Muscle layer of duodenum (tissue), 2 donors: Measurements from ENCODE around the gene ARSB.
"Not testable (repeated sequence)": the region's sequence is repeated elsewhere in the genome, so short reads cannot be mapped to it uniquely, and the experiment has no call there.

Experiments used
- H3K27ac ChIP-seq: one replicate; pipeline ENCODE4 v1.7.0; 2013; ENCODE audit warnings: mild to moderate bottlenecking, low read length
- H3K27me3 ChIP-seq: one replicate; pipeline ENCODE4 v1.7.0; 2013; ENCODE audit warnings: low read depth, mild to moderate bottlenecking, control low read depth, low read length
- H3K36me3 ChIP-seq, 2 donors: one replicate each; pipeline ENCODE4 v1.7.0; 2013; ENCODE audit warnings: low read length in 2 of 2, control low read depth in 1 of 2, mild to moderate bottlenecking in 1 of 2; ENCODE audit not compliant: insufficient read depth in 2 of 2, control insufficient read depth in 1 of 2
- H3K4me1 ChIP-seq, 2 donors: one replicate each; pipeline ENCODE4 v1.7.0; 2013; ENCODE audit warnings: low read length in 2 of 2, mild to moderate bottlenecking in 2 of 2, control low read depth in 1 of 2, moderate library complexity in 1 of 2; ENCODE audit not compliant: insufficient read depth in 2 of 2, control insufficient read depth in 1 of 2
- H3K4me3 ChIP-seq, 2 donors: one replicate each; pipeline ENCODE4 v1.7.0; 2013; ENCODE audit warnings: low read length in 2 of 2, low read depth in 1 of 2, mild to moderate bottlenecking in 1 of 2
- H3K9me3 ChIP-seq, 2 donors: one replicate each; pipeline ENCODE4 v1.7.0; 2013; ENCODE audit warnings: low read length in 2 of 2, control low read depth in 1 of 2, mild to moderate bottlenecking in 1 of 2; ENCODE audit not compliant: control insufficient read depth in 1 of 2
- donor health status: healthy.

Gene ARSB

DNA sequence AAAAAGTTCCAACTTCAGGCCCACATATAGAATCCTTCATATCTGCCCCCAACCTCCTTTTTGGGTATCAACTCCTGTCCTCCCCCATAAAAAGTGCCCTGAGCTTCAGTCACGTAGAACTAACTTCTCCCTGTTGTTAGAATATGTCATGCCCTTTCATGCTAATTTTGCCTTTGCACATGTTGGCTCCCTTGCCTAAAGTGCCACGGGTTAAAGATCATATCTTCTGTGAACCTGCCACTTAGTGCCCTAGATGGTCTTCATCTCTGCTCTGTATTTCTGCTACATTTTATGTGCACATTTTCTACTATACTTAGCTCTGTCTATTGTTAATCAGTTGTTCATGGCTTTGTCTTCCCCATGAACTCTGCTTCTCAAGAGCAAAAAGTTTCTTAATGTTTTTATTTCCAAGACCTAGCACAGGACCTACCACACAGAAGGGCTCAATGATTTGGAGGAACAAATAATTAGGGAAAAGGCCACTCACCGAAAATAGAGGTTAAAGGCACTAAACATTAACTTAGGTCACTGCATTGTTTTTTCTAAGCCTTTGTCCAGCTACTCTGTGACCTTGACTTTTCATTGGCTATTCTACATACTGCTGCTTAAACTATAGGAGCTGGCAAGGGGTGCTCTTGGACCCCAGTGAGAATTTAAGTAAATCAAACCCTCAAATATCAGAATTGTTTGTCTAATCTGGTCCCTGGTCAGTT, 94.3 kb downstream of the ARSB start:
- Histone ChIP-seq H3K9me3 (no peaks in the 10 kb centered on the region), H3K27me3 (no peaks in the 10 kb centered on the region), H3K4me1 (peaks cover 7 to 17% of the 10 kb centered on the region in 2 donors), H3K27ac (no peak overlapping the region), H3K4me3 (no peak overlapping the region), H3K36me3 (no peaks in the 10 kb centered on the region)

DNA sequence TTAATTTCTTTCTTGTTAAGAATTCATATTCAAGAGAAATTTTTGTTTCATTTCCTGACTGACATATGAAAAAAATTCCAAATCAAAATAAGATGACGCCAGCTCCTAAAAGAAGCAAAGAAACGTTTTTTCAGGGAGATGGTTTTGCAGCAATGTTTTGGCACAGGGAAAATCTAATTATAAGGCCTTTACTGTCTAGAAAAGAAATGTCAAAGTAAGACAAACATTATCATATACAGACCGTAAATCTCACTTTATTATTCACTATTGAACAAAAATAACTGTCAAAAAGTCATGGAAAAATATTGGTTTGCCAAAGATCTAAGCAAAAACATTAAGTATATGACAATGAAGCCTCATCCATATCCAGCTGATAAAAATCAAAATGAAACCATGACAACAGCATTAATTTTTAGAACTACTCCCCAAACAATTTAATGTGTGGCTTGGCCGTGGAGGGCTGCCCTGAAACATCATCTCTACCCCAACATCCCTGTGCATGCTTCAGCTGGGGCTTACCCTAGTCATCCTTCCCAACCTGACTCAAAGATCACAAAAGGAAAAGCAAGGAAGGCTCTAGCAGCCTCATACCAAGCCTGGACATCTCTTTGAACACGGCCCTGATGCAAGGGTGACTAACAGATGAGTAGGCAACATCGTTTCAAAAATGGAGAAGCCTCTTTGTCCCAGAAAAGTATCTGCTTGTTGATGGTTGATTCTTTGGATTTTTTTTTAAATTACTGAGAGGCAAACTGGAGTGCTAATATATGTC, 95.6 kb downstream of the ARSB start:
- Histone ChIP-seq H3K4me3 (no peak overlapping the region), H3K36me3 (peaks cover 0 to 3% of the 10 kb centered on the region in 2 donors), H3K27me3 (no peaks in the 10 kb centered on the region), H3K9me3 (no peaks in the 10 kb centered on the region), H3K27ac (no peak overlapping the region), H3K4me1 (peaks cover 7 to 11% of the 10 kb centered on the region in 2 donors)

DNA sequence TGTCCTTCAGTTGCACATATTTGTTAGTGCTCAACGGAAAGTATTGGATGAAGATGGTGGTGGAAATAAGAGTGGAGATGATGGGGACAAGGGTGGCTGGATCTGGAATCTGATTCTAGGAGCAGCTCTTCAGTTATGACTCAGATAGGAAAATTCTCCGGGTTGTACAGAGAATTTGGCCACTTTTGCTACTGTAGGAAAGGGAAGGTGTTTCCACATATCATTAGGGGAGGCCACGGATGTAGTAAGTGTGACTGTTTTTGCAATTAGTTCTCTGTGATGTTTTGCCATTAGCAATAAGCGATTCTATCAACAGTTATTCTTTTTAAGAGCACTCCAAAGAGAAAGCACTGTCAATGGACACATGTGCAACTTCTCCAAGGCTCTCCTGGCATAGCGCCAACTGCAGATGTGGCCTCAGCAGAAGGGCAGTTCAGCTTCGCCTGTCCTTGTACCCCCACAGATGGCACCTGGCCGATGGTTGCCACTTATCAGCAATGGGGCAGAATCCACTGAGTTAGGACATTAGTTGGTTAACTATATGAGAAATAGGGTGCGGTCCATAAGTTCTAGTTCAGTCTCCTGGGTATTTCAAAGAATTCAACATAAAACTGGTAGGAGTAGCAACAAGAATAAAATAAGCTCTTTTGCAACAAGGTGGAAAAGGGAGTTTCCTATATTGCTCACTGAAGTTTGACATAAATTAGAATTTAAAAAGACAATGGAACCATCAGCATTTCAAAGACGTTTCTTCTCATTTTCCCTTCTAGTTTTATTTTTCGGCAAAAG, 96.3 kb downstream of the ARSB start:
- Histone ChIP-seq H3K27ac (no peak overlapping the region), H3K36me3 (peaks cover 0 to 3% of the 10 kb centered on the region in 2 donors), H3K4me1 (peaks cover under 1 to 3% of the 10 kb centered on the region in 2 donors), H3K4me3 (no peak overlapping the region), H3K27me3 (no peaks in the 10 kb centered on the region), H3K9me3 (no peaks in the 10 kb centered on the region)

DNA sequence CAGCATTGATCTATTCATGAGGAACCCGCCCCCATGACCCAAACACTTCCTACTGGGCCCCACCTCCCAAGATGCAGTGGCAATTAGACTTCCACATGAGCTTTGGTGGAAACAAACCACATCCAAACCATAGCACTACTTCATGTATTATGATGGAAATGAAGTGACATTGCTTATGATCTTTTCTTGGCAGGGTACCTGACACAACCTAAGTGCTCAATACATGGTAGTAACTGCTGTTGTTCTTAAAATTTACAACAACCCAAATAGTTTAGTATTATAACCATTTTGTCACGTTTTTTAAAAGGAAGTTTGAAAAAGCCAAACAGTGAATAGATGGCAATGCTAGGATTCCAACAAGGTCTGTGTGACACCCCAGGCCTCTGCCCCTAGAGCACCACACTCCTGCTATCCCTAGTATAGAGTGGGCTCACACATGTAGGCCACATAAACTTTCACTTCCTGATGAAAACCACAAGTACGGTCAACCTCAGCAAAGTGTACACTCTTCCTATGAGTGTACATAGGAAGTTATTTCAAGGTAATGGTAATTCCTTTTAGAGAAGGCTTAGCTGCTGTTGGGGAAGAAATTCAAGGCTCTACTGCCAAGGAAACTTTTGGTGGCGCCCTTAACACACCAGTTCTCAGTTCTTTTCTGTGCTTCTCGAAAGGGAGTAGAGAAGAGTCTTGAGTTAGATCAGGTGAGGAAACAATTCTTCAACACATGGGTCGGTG, 97.6 kb downstream of the ARSB start:
- Histone ChIP-seq H3K4me1 (no peaks in the 10 kb centered on the region), H3K27ac (no peak overlapping the region), H3K36me3 (peaks cover 0 to 3% of the 10 kb centered on the region in 2 donors), H3K4me3 (no peak overlapping the region), H3K27me3 (no peaks in the 10 kb centered on the region), H3K9me3 (no peaks in the 10 kb centered on the region)

DNA sequence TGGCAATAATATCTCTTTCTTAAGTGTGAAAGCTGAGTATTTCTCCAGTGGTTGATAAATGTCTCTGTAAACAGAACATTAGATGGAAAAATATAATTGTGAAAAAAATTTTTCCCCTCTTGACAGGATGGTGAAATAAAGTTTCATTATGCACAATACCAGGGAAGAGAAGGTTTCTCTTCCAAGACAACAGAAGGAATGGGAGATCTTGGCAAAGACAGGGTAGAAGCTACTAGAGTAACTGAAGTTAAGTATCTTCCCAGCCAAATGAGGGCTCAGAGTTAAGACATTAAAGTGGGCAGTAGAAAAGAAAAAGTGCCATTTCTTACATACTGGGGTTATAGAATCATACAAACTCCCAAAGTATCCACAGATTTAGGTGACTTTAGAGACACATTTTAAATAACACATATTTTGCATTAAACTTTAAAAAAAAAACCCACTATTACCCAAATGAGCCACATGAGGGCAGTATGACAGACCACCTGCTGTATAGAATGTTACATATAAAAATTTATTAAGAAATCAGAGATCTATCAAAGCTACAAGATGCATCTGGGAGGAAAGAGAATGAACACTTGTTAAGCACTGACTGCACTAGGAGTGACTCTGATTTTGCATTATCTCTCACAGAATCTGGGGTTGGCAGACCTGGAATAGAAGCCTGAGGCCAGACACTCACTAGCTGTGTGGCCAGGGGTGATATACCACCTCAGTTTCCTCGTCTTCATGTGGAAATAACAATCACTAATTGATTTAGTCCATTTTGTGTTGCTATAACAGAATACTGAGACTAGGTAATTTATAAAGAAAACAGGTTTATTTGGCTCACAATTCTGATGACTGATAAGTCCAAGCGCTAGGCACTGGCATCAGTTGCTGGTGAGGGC, 98.5 kb downstream of the ARSB start:
- no peak overlapping the region for H3K4me3 ChIP-seq
- no peaks in the 10 kb centered on the region for H3K4me1 ChIP-seq
- no peaks in the 10 kb centered on the region for H3K27me3 ChIP-seq
- H3K36me3 ChIP-seq, result peaks cover 0 to 3% of the 10 kb centered on the region in 2 donors
- no peaks in the 10 kb centered on the region for H3K9me3 ChIP-seq
- H3K27ac ChIP-seq, result no peak overlapping the region

DNA sequence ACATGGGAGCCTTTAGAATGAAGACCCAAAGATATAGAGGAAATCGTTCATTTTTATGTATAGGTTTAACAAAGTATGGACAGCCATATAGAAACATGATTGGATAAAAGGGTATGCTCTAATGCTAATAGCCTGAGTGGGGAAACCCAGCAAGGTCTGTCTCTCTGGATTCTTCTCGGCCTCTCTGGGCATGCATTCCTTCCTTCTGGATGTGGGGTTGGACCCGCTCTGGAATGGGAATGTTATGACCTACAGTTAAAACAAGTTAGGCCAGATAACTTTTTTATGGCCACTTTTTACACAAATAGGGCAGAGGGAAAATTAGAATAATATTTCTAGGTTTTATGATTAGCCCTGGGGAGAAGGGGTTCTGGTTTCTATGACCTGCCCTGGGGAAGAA, 103.2 kb downstream of the ARSB start:
- Histone ChIP-seq H3K4me1 (no peaks in the 10 kb centered on the region), H3K36me3 (peaks cover 0 to 3% of the 10 kb centered on the region in 2 donors), H3K27ac (no peak overlapping the region), H3K27me3 (no peaks in the 10 kb centered on the region), H3K9me3 (no peaks in the 10 kb centered on the region), H3K4me3 (no peak overlapping the region)

DNA sequence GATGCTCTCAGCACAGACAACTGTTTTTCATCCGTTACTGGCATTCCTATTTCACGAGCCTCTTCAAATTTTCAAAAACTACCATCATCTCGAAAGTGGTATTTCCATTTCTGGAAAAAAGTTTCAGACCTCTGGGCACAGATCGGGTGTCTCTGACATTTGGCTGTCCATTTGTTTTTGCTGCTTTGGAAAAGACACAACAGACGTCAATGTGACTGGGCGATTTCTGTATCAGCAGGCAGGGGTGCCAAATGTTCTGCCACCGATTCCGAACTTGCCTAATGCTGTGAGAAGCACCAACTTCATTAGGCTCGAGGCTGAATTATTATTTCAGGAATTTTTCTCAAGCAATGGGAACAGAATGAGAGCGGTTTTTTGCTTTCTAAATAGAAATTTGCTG, 105.6 kb downstream of the ARSB start:
- Histone ChIP-seq H3K27ac (no peak overlapping the region), H3K4me3 (no peak overlapping the region), H3K27me3 (no peaks in the 10 kb centered on the region), H3K4me1 (no peaks in the 10 kb centered on the region), H3K9me3 (no peaks in the 10 kb centered on the region), H3K36me3 (no peaks in the 10 kb centered on the region)

DNA sequence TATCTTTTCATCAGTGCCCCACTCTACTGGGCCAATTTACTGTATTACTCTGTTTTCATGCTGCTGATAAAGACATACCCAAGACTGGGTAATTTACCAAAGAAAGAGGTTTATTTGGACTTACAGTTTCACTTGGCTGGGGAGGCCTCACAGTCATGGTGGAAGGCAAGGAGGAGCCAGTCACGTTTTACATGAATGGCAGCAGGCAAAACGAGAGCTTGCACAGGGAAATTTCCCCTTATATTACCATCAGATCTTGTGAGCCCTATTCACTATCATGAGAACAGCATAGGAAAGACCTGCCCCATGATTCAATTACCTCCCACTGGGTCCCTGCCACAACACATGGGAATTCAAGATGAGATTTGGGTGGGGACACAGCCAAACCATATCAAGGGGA, 119.0 kb downstream of the ARSB start:
- not testable (repeated sequence) for H3K4me1 ChIP-seq, H3K27ac ChIP-seq, H3K9me3 ChIP-seq, H3K36me3 ChIP-seq, H3K4me3 ChIP-seq, H3K27me3 ChIP-seq

DNA sequence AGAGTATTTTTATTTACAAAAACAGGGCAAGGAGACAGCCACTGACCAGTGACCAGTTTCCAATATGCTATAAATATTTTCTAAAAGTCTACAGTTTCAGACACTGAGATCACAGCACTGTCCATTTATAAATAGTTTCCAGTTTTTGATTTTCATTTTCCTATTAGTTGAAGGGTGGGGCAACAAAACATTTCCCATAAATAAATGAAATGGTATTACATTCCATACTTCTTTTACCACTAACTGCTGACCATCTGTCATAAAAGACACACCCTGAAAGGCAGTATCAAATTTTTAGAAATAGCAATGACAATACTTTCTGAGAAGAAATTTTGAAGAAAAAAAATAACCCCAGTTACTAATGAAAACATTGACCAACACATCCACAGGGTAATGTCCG, 126.7 kb downstream of the ARSB start:
- Histone ChIP-seq H3K36me3 (no peaks in the 10 kb centered on the region), H3K4me1 (no peaks in the 10 kb centered on the region), H3K9me3 (no peaks in the 10 kb centered on the region), H3K27me3 (no peaks in the 10 kb centered on the region), H3K27ac (no peak overlapping the region), H3K4me3 (no peak overlapping the region)

DNA sequence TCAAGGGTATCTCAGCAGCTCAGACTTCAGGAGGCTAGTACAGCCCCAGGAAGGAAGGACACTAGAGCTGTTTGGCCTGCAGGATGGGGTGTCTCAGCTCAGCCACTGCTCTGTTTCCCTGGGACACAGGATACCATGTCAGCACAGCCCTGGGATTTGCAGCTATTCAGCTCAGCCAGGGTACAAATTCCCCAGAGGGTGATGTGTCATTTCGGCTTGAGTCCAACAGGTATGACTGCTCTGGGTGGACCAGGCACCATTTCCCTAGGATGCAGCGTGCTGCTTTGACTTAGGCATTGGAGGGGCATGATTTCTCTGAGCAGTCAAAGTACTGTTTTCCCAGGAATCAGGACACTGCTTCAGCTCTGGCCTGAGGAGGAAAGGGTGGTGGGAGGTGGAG, 130.1 kb downstream of the ARSB start:
- H3K36me3 ChIP-seq, result no peaks in the 10 kb centered on the region
- no peak overlapping the region for H3K4me3 ChIP-seq
- no peaks in the 10 kb centered on the region for H3K9me3 ChIP-seq
- no peak overlapping the region for H3K27ac ChIP-seq
- H3K4me1 ChIP-seq, result no peaks in the 10 kb centered on the region
- no peaks in the 10 kb centered on the region for H3K27me3 ChIP-seq
